ENCODE results near the gene TECPR1.

DNA sequence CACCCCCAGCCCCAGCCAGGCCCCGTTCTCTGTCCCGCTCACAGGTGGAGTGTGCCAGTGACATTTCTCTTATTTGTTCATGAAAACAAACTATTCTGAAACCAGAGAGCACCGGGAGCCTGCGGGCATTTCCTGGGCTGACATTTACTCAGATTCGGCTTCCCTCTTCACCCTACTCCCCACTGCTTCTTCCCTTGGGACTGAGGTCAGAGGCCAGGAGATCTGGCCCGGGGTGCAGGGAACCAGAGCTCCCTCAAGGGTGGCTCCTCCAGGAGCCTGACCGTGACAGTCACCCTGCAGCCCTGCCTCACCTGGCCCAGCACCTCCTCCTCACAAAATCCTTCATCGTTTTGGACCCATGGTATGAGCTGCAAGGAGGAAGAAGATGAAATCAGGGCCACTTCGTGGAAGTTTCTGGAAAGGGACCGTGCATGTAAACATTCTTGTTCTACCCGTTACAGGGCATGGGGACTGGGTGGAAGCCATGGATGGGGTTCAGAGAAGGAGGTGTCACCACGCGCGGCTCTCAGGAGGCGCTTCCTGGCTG is 28.6 kb downstream of the TECPR1 start:
- TF ChIP-seq, protein P1, sequence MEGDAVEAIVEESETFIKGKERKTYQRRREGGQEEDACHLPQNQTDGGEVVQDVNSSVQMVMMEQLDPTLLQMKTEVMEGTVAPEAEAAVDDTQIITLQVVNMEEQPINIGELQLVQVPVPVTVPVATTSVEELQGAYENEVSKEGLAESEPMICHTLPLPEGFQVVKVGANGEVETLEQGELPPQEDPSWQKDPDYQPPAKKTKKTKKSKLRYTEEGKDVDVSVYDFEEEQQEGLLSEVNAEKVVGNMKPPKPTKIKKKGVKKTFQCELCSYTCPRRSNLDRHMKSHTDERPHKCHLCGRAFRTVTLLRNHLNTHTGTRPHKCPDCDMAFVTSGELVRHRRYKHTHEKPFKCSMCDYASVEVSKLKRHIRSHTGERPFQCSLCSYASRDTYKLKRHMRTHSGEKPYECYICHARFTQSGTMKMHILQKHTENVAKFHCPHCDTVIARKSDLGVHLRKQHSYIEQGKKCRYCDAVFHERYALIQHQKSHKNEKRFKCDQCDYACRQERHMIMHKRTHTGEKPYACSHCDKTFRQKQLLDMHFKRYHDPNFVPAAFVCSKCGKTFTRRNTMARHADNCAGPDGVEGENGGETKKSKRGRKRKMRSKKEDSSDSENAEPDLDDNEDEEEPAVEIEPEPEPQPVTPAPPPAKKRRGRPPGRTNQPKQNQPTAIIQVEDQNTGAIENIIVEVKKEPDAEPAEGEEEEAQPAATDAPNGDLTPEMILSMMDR (IDR thresholded peaks at IDR 0.05; ENCODE audit: insufficient read depth, low read depth, low read length), result no peak
- TF ChIP-seq EZH2 (IDR thresholded peaks at IDR 0.05; ENCODE audit: insufficient read depth, low read length), result no peak

Data from astrocyte (in vitro differentiated cells and primary cell).